Measurements from ENCODE around the gene PARK7. TPM values are rescaled to one million over a fixed set of nuclear protein-coding genes. Genes with fewer than 3 reads are reported as not detected.

PARK7 gene
- polyA plus RNA-seq, 1 experiment: 479 TPM

GRCh38 chr1:8002921-8003320 lies 41.4 kb downstream of the PARK7 start:
- no peak overlapping the region for H3K4me3 ChIP-seq (ENCODE audit: low read depth, low read length)
- DNase-seq (ENCODE audit: low read depth, low spot score): no peak
- H3K9me3 ChIP-seq (ENCODE audit: control insufficient read depth, insufficient read depth, low read length): no peaks in the 10 kb centered on the region
- CTCF ChIA-PET: interaction anchor here (1.2 kb wide), 1 partner anchor 12 kb away, joined by 3 read pairs; no protein-coding TSS in a partner anchor
- H3K27me3 ChIP-seq (ENCODE audit: control insufficient read depth, insufficient read depth, low read length): no peaks in the 10 kb centered on the region
- no peak overlapping the region for H3K27ac ChIP-seq (ENCODE audit: low read depth, low read length)
- POLR2A ChIA-PET: no interaction called here
- no peak for TF ChIP-seq CTCF (IDR thresholded peaks at IDR 0.05; ENCODE audit: low read depth, low read length)

- POLR2A ChIA-PET: interaction anchor here (1.4 to 1.5 kb wide), 2 partner anchors 10 to 13 kb away, joined by 3 to 4 read pairs; no protein-coding TSS in a partner anchor
- Histone ChIP-seq H3K9me3 (ENCODE audit: control insufficient read depth, insufficient read depth, low read length) (no peaks in the 10 kb centered on the region), H3K4me3 (ENCODE audit: low read depth, low read length) (no peak overlapping the region), H3K27ac (ENCODE audit: low read depth, low read length) (peak overlapping the region; percentile 96), H3K27me3 (ENCODE audit: control insufficient read depth, insufficient read depth, low read length) (no peaks in the 10 kb centered on the region)
- DNase-seq (ENCODE audit: low read depth, low spot score): no peak
- TF ChIP-seq CTCF (IDR thresholded peaks at IDR 0.05; ENCODE audit: low read depth, low read length): no peak
- CTCF ChIA-PET: no interaction called here
Observed at GRCh38 chr1:8003438-8004112, 42.1 kb downstream of the PARK7 start.

- no peaks in the 10 kb centered on the region for H3K9me3 ChIP-seq (ENCODE audit: control insufficient read depth, insufficient read depth, low read length)
- CTCF ChIA-PET: no interaction called here
- peak overlapping the region; percentile 25; the same call in 1 of the 2 replicates for H3K4me3 ChIP-seq (ENCODE audit: low read depth, low read length)
- no peak for DNase-seq (ENCODE audit: low read depth, low spot score)
- H3K27ac ChIP-seq (ENCODE audit: low read depth, low read length): peak overlapping the region; percentile 96
- no peaks in the 10 kb centered on the region for H3K27me3 ChIP-seq (ENCODE audit: control insufficient read depth, insufficient read depth, low read length)
- TF ChIP-seq CTCF (IDR thresholded peaks at IDR 0.05; ENCODE audit: low read depth, low read length): no peak
- POLR2A ChIA-PET: interaction anchor here (0.9 to 1.7 kb wide), 4 partner anchors 10 to 339 kb away, joined by 3 to 7 read pairs (median 4); no protein-coding TSS in a partner anchor
Observed at GRCh38 chr1:8004113-8004802, 42.7 kb downstream of the PARK7 start.

- CTCF ChIA-PET: interaction anchor here (0.7 kb wide), 1 partner anchor 18 kb away, joined by 3 read pairs; no protein-coding TSS in a partner anchor
- no peaks in the 10 kb centered on the region for H3K9me3 ChIP-seq (ENCODE audit: control insufficient read depth, insufficient read depth, low read length)
- POLR2A ChIA-PET: interaction anchor here (0.6 to 1.7 kb wide), 11 partner anchors 10 to 338 kb away, joined by 3 to 7 read pairs (median 3); no protein-coding TSS in a partner anchor
- H3K27me3 ChIP-seq (ENCODE audit: control insufficient read depth, insufficient read depth, low read length): no peaks in the 10 kb centered on the region
- H3K27ac ChIP-seq (ENCODE audit: low read depth, low read length): peak overlapping the region; percentile 96
- no peak for TF ChIP-seq CTCF (IDR thresholded peaks at IDR 0.05; ENCODE audit: low read depth, low read length)
- DNase-seq (ENCODE audit: low read depth, low spot score): peak; percentile 89
- H3K4me3 ChIP-seq (ENCODE audit: low read depth, low read length): peak overlapping the region; percentile 33
Observed at GRCh38 chr1:8004803-8005573, 43.5 kb downstream of the PARK7 start.

All from AG04450 (cell line).